H1 (cell line): ENCODE measurements around the gene CCDC93.

Experiments used
- CHD2 ChIP-seq: IDR thresholded peaks from 2 replicates; pipeline ENCODE4 v1.6.1; 2012; ENCODE audit warnings: low read length, improper control_type of control experiment
- GABPA ChIP-seq: IDR thresholded peaks from 2 replicates; pipeline ENCODE4 v1.6.1; 2011; ENCODE audit warnings: mild to moderate bottlenecking, low read length, moderate library complexity, borderline replicate concordance; ENCODE audit not compliant: insufficient read depth
- JUND ChIP-seq: IDR thresholded peaks from 2 replicates; pipeline ENCODE4 v1.6.1; 2011; ENCODE audit warnings: mild to moderate bottlenecking, improper control_type of control experiment, low read length
- POLR2A ChIP-seq, 2 experiments: IDR thresholded peaks; 1 replicate in 1 of 2; 2 replicates in 1 of 2; pipeline ENCODE4 v1.6.1; 2011; ENCODE audit warnings: low read depth in 2 of 2, low read length in 2 of 2, mild to moderate bottlenecking in 2 of 2; ENCODE audit errors: control extremely low read depth in 1 of 2
- SIN3A ChIP-seq, 2 experiments: IDR thresholded peaks in 1 of 2; conservative IDR thresholded peaks in 1 of 2; 2 replicates each; pipeline ENCODE4 v1.6.1; 2011 to 2012; ENCODE audit warnings: low read length in 2 of 2, improper control_type of control experiment in 1 of 2, low read depth in 1 of 2, mild to moderate bottlenecking in 1 of 2
- TF ChIP-seq, protein P1 (sequence below), 3 experiments: IDR thresholded peaks; 1 replicate in 2 of 3; 2 replicates in 1 of 3; pipeline versions ENCODE4 v1.5.1 to v1.6.1; 2011; ENCODE audit warnings: low read length in 3 of 3, mild to moderate bottlenecking in 3 of 3, inconsistent platforms in 2 of 3, low read depth in 1 of 3, moderate library complexity in 1 of 3; ENCODE audit not compliant: insufficient read depth in 1 of 3; ENCODE audit errors: control extremely low read depth in 1 of 3

DNA sequence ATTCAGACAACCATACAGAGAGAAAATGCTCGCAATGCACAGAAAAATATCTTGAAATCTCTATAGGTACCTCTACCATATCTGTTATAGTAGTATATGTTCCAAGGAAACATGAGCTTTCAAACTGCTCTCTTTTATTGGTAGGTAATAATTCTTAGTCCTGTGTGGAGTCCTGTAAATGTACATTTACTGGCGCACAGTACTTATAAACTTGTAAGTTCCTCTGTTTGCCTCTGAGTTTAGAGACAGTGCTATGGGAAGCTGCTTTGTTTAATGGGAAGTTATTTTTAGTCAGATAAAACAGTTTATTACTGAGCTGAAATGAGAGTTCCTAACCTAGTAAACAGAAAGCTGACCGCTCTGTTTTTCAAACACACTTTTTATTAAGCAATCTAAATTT lies 52.7 kb downstream of the CCDC93 start:
- TF ChIP-seq JUND (no peak), GABPA (no peak), CHD2 (no peak), SIN3A (conservative IDR thresholded peaks at IDR 0.05 in 1 of 2, IDR thresholded peaks at IDR 0.05 in 1 of 2; ENCODE audit: low read depth in 1 of 2, low read length in 2 of 2) (no peak), POLR2A (IDR thresholded peaks at IDR 0.05; ENCODE audit: control extremely low read depth in 1 of 2, low read depth in 2 of 2, low read length in 2 of 2) (no peak)
- TF ChIP-seq, protein P1, sequence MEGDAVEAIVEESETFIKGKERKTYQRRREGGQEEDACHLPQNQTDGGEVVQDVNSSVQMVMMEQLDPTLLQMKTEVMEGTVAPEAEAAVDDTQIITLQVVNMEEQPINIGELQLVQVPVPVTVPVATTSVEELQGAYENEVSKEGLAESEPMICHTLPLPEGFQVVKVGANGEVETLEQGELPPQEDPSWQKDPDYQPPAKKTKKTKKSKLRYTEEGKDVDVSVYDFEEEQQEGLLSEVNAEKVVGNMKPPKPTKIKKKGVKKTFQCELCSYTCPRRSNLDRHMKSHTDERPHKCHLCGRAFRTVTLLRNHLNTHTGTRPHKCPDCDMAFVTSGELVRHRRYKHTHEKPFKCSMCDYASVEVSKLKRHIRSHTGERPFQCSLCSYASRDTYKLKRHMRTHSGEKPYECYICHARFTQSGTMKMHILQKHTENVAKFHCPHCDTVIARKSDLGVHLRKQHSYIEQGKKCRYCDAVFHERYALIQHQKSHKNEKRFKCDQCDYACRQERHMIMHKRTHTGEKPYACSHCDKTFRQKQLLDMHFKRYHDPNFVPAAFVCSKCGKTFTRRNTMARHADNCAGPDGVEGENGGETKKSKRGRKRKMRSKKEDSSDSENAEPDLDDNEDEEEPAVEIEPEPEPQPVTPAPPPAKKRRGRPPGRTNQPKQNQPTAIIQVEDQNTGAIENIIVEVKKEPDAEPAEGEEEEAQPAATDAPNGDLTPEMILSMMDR (IDR thresholded peaks at IDR 0.05; ENCODE audit: control extremely low read depth in 1 of 3, insufficient read depth in 1 of 3, low read depth in 1 of 3, low read length in 3 of 3), result no peak
